ENCODE measurements around the gene TTLL9.

DNA sequence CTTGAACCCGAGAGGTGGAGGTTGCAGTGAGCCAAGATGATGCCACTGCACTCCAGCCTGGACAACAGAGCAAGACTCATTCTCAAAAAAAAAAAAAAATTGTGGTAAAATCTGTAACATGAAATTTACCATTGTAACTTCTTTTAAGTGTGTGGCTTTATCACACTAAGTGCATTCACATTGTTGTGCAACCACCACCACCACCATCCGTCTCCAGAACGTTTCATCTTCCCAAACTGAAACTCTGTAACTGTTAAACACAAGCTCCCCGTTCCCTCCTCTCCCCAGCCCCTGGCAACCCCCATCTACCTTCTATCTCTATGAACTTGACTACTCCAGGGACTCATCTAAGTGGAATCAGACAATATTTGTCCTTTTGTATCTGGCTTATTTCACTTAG is 51.7 kb downstream of the TTLL9 start:
- TF ChIP-seq CTCF (IDR thresholded peaks at IDR 0.05) (no peak), POLR2A (IDR thresholded peaks at IDR 0.05) (no peak)

Measured in right lobe of liver (tissue), 4 donors.